ENCODE measurements around the gene HNRNPK. TPM values are rescaled to one million over a fixed set of nuclear protein-coding genes. Genes with fewer than 3 reads are reported as not detected.

Gene HNRNPK
- polyA plus RNA-seq, 1 of the 3 experiments (the other 2 are of a cell fraction), result 470 TPM

DNA sequence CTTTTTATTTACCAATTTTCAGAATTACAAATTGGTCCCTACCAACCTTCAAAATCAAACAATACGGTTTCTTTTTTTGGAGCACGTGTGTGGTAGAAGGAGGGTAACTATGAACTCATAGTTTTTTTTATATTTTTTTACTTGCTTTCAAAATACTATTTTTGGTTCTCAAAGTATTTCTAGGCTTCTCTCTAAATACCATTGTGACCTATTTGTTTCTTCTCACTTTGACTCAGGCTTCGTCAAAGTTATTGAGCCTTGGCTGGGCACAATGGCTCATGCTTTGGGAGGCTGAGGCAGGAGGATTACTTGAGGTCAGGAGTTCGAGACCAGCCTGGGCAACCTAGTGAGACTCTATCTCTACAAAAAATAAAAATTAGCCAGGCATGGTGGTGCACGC is 47.2 kb downstream of the HNRNPK start:
- TF ChIP-seq, protein P1, sequence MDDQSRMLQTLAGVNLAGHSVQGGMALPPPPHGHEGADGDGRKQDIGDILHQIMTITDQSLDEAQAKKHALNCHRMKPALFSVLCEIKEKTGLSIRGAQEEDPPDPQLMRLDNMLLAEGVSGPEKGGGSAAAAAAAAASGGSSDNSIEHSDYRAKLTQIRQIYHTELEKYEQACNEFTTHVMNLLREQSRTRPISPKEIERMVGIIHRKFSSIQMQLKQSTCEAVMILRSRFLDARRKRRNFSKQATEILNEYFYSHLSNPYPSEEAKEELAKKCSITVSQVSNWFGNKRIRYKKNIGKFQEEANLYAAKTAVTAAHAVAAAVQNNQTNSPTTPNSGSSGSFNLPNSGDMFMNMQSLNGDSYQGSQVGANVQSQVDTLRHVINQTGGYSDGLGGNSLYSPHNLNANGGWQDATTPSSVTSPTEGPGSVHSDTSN (IDR thresholded peaks at IDR 0.05), result no peak
- TF ChIP-seq FOXJ3 (CRISPR knock-in tag; IDR thresholded peaks at IDR 0.05), result no peak
- TF ChIP-seq, protein P2, sequence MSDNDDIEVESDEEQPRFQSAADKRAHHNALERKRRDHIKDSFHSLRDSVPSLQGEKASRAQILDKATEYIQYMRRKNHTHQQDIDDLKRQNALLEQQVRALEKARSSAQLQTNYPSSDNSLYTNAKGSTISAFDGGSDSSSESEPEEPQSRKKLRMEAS (IDR thresholded peaks at IDR 0.05; ENCODE audit: low read depth), result no peak
- H3K9me3 ChIP-seq, result no peaks in the 10 kb centered on the region
- H3F3A ChIP-seq (replicated peaks; ENCODE audit: insufficient read depth), result peaks cover 13% of the 10 kb centered on the region
- 89% methylated on average over 5 of the region's 5 CpGs for WGBS (ENCODE audit: low lambda C conversion rate)
- no peaks in the 10 kb centered on the region for H4K20me1 ChIP-seq (ENCODE audit: insufficient read depth)
- ChIA-PET POLR2A (interaction anchor here (0.6 kb wide), 1 partner anchor 23 kb away, joined by 3 read pairs; no protein-coding TSS in a partner anchor), CTCF (interaction anchor here (0.7 to 6.3 kb wide), 6 partner anchors 9 to 382 kb away, joined by 3 to 69 read pairs (median 4); partner anchors contain the start of gene KIF27)
- no peak for DNase-seq
- H3K79me2 ChIP-seq (ENCODE audit: insufficient read depth), result no peaks in the 10 kb centered on the region
- no peak overlapping the region for H3K4me3 ChIP-seq (ENCODE audit: low read depth in 2 of 2, low read length in 1 of 2)
- H3K27ac ChIP-seq (ENCODE audit: low read depth in 2 of 2, low read length in 1 of 2), result no peak overlapping the region
- no peak overlapping the region for H3K4me2 ChIP-seq
- H3K4me1 ChIP-seq (ENCODE audit: control insufficient read depth in 1 of 2, insufficient read depth in 2 of 2, low read depth in 1 of 2, low read length in 1 of 2), result peaks cover 2 to 32% of the 10 kb centered on the region in 2 experiments; a peak in 2 of 4 replicates
- H2AFZ ChIP-seq (ENCODE audit: low read depth), result no peak overlapping the region
- no peaks in the 10 kb centered on the region for H3K27me3 ChIP-seq (ENCODE audit: insufficient read depth)
- no peaks in the 10 kb centered on the region for H3K9me2 ChIP-seq
- H3K9ac ChIP-seq, result no peak overlapping the region
- no peaks in the 10 kb centered on the region for H3K36me3 ChIP-seq (replicated peaks in 1 of 2; ENCODE audit: control insufficient read depth in 1 of 2, insufficient read depth in 2 of 2, low read length in 1 of 2)

DNA sequence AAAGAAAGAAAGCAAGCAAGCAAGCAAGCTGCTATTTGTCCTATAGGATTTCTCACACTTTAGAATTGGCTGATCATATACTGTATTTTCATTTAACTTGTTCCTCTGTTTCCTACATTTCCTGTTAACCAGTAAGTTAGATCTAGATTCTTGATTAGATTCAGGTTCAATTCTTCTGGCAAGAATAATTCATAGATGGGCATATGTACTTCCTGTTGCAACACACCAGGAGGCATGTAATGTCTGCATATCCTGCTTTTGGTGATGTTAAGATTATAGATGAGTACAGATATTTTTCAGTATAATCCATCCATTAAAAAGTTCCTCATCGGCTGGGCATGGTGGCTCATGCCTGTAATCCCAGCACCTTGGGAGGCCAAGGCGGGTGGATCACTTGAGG is 48.0 kb downstream of the HNRNPK start:
- ChIA-PET CTCF (interaction anchor here (1.5 to 6.3 kb wide), 3 partner anchors 11 to 383 kb away, joined by 4 to 69 read pairs (median 11); partner anchors contain the start of gene KIF27), POLR2A (no interaction called here)
- no peak overlapping the region for H3K4me3 ChIP-seq (ENCODE audit: low read depth in 2 of 2, low read length in 1 of 2)
- H3K9me2 ChIP-seq, result no peaks in the 10 kb centered on the region
- H3K27ac ChIP-seq (ENCODE audit: low read depth in 2 of 2, low read length in 1 of 2), result no peak overlapping the region
- no peaks in the 10 kb centered on the region for H3K79me2 ChIP-seq (ENCODE audit: insufficient read depth)
- no peak for DNase-seq
- no peak overlapping the region for H2AFZ ChIP-seq (ENCODE audit: low read depth)
- no peaks in the 10 kb centered on the region for H3K9me3 ChIP-seq
- H3K9ac ChIP-seq, result no peak overlapping the region
- H3K27me3 ChIP-seq (ENCODE audit: insufficient read depth), result no peaks in the 10 kb centered on the region
- H3F3A ChIP-seq (replicated peaks; ENCODE audit: insufficient read depth), result peaks cover 13% of the 10 kb centered on the region
- 61% methylated on average over 2 of the region's 2 CpGs for WGBS (ENCODE audit: low lambda C conversion rate)
- H3K4me2 ChIP-seq, result no peak overlapping the region
- H3K36me3 ChIP-seq (replicated peaks in 1 of 2; ENCODE audit: control insufficient read depth in 1 of 2, insufficient read depth in 2 of 2, low read length in 1 of 2), result no peaks in the 10 kb centered on the region
- peaks cover 2 to 32% of the 10 kb centered on the region in 2 experiments; a peak in 2 of 4 replicates for H3K4me1 ChIP-seq (ENCODE audit: control insufficient read depth in 1 of 2, insufficient read depth in 2 of 2, low read depth in 1 of 2, low read length in 1 of 2)
- no peaks in the 10 kb centered on the region for H4K20me1 ChIP-seq (ENCODE audit: insufficient read depth)
- TF ChIP-seq TCF12 (IDR thresholded peaks at IDR 0.05) (no peak), ELF1 (IDR thresholded peaks at IDR 0.05) (no peak), MXI1 (IDR thresholded peaks at IDR 0.05; ENCODE audit: low read depth, low read length) (no peak), TEAD4 (IDR thresholded peaks at IDR 0.05; ENCODE audit: borderline replicate concordance, insufficient read depth) (no peak), FOXJ3 (CRISPR knock-in tag; IDR thresholded peaks at IDR 0.05) (no peak), CHD2 (IDR thresholded peaks at IDR 0.05; ENCODE audit: low read length, partially characterized antibody) (no peak), RCOR1 (IDR thresholded peaks at IDR 0.05; ENCODE audit: low read length) (no peak), MEF2A (IDR thresholded peaks at IDR 0.05; ENCODE audit: borderline replicate concordance, low read depth) (no peak), RFX5 (IDR thresholded peaks at IDR 0.05; ENCODE audit: low read length) (no peak), RAD21 (IDR thresholded peaks at IDR 0.05; ENCODE audit: low read length) (no peak), RXRA (IDR thresholded peaks at IDR 0.05; ENCODE audit: borderline replicate concordance, low read depth) (no peak), GATA2 (CRISPR knock-in tag; IDR thresholded peaks at IDR 0.05) (no peak), SMC3 (IDR thresholded peaks at IDR 0.05; ENCODE audit: low read depth, low read length) (no peak)
- TF ChIP-seq, protein P3, sequence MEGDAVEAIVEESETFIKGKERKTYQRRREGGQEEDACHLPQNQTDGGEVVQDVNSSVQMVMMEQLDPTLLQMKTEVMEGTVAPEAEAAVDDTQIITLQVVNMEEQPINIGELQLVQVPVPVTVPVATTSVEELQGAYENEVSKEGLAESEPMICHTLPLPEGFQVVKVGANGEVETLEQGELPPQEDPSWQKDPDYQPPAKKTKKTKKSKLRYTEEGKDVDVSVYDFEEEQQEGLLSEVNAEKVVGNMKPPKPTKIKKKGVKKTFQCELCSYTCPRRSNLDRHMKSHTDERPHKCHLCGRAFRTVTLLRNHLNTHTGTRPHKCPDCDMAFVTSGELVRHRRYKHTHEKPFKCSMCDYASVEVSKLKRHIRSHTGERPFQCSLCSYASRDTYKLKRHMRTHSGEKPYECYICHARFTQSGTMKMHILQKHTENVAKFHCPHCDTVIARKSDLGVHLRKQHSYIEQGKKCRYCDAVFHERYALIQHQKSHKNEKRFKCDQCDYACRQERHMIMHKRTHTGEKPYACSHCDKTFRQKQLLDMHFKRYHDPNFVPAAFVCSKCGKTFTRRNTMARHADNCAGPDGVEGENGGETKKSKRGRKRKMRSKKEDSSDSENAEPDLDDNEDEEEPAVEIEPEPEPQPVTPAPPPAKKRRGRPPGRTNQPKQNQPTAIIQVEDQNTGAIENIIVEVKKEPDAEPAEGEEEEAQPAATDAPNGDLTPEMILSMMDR (IDR thresholded peaks at IDR 0.05), result no peak
- TF ChIP-seq, protein P4, sequence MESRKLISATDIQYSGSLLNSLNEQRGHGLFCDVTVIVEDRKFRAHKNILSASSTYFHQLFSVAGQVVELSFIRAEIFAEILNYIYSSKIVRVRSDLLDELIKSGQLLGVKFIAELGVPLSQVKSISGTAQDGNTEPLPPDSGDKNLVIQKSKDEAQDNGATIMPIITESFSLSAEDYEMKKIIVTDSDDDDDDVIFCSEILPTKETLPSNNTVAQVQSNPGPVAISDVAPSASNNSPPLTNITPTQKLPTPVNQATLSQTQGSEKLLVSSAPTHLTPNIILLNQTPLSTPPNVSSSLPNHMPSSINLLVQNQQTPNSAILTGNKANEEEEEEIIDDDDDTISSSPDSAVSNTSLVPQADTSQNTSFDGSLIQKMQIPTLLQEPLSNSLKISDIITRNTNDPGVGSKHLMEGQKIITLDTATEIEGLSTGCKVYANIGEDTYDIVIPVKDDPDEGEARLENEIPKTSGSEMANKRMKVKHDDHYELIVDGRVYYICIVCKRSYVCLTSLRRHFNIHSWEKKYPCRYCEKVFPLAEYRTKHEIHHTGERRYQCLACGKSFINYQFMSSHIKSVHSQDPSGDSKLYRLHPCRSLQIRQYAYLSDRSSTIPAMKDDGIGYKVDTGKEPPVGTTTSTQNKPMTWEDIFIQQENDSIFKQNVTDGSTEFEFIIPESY (IDR thresholded peaks at IDR 0.05; ENCODE audit: borderline replicate concordance, low read depth), result no peak
- TF ChIP-seq, protein P5, sequence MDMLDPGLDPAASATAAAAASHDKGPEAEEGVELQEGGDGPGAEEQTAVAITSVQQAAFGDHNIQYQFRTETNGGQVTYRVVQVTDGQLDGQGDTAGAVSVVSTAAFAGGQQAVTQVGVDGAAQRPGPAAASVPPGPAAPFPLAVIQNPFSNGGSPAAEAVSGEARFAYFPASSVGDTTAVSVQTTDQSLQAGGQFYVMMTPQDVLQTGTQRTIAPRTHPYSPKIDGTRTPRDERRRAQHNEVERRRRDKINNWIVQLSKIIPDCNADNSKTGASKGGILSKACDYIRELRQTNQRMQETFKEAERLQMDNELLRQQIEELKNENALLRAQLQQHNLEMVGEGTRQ (IDR thresholded peaks at IDR 0.05; ENCODE audit: borderline replicate concordance, low read depth, low read length), result no peak
- TF ChIP-seq, protein P2 (IDR thresholded peaks at IDR 0.05; ENCODE audit: low read depth), result no peak

Measured in SK-N-SH (cell line).